Tibial nerve (tissue), 3 donors: ENCODE data around the gene FAM131A.

Experiments
- POLR2A ChIP-seq, 2 donors: fragments of 450-650 bp; IDR thresholded peaks; one replicate each; pipeline ENCODE4 v1.6.1; 2017; ENCODE audit warnings: antibody characterized with exemption in 2 of 2, mild to moderate bottlenecking in 2 of 2, moderate library complexity in 2 of 2
- TF ChIP-seq, protein P1 (sequence below), 5 experiments: fragments of 200-600 bp in 3 of 5; fragments of 450-650 bp in 2 of 5; sonication (generic) in 3 of 5; IDR thresholded peaks; one replicate each; pipeline ENCODE4 v1.5.1; 2016 to 2019; ENCODE audit warnings: antibody characterized with exemption in 5 of 5, mild to moderate bottlenecking in 3 of 5, moderate library complexity in 2 of 5

DNA sequence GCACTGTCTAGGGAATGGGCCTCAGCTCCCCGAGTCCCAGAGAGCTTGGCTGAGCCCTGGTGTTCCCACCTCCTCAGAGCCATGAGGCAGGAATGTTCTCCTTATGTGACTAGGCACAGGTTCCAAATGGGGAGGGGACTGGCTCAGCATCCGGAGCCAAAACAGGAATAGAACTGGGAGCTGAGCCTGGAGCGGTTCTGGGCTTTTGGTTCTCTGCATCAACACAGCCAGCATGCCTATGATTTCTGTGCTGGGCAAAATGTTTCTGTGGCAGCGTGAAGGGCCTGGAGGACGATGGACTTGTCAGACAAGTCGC, at the start of gene FAM131A:
- TF ChIP-seq, protein P1, sequence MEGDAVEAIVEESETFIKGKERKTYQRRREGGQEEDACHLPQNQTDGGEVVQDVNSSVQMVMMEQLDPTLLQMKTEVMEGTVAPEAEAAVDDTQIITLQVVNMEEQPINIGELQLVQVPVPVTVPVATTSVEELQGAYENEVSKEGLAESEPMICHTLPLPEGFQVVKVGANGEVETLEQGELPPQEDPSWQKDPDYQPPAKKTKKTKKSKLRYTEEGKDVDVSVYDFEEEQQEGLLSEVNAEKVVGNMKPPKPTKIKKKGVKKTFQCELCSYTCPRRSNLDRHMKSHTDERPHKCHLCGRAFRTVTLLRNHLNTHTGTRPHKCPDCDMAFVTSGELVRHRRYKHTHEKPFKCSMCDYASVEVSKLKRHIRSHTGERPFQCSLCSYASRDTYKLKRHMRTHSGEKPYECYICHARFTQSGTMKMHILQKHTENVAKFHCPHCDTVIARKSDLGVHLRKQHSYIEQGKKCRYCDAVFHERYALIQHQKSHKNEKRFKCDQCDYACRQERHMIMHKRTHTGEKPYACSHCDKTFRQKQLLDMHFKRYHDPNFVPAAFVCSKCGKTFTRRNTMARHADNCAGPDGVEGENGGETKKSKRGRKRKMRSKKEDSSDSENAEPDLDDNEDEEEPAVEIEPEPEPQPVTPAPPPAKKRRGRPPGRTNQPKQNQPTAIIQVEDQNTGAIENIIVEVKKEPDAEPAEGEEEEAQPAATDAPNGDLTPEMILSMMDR (IDR thresholded peaks at IDR 0.05) = no peak
- no peak for TF ChIP-seq POLR2A (IDR thresholded peaks at IDR 0.05)
